M059J (cell line): ENCODE results near the gene POLRMT. TPM values are rescaled to one million over a fixed set of nuclear protein-coding genes. Genes with fewer than 3 reads are reported as not detected.
A peak's percentile ranks its signal among the peaks of the same experiment; 100 is the strongest.
"Not testable (repeated sequence)": the region's sequence is repeated elsewhere in the genome, so short reads cannot be mapped to it uniquely, and the experiment has no call there.

Experiments
- DNase-seq: peaks from one replicate; pipeline ENCODE4 v3.0.0-alpha.2; 2012; ENCODE audit warnings: low read depth
- total RNA-seq: library from RNA; depleted of rRNA; stranded (reverse); fragments of >200 nt; shearing (Covaris generic); gene quantifications from 2 replicates; pipeline ENCODE4 v1.2.3, GENCODE V29; 2014; rRNA removed

Gene POLRMT
- total RNA-seq, result 16.4 and 25.5 TPM in 2 replicates

- DNase-seq, result peak; percentile 97
These were observed at the start of gene POLRMT for GRCh38 chr19:633068-633785. TSS of gene POLRMT (minus strand) at chr19:633537. CDS start at chr19:633512, 25 bp downstream.

GRCh38 chr19:682678-683320 is 49.5 kb upstream of the POLRMT start:
- DNase-seq, result no peak

GRCh38 chr19:681029-682019 is 48.0 kb upstream of the POLRMT start:
- no peak for DNase-seq

DNA sequence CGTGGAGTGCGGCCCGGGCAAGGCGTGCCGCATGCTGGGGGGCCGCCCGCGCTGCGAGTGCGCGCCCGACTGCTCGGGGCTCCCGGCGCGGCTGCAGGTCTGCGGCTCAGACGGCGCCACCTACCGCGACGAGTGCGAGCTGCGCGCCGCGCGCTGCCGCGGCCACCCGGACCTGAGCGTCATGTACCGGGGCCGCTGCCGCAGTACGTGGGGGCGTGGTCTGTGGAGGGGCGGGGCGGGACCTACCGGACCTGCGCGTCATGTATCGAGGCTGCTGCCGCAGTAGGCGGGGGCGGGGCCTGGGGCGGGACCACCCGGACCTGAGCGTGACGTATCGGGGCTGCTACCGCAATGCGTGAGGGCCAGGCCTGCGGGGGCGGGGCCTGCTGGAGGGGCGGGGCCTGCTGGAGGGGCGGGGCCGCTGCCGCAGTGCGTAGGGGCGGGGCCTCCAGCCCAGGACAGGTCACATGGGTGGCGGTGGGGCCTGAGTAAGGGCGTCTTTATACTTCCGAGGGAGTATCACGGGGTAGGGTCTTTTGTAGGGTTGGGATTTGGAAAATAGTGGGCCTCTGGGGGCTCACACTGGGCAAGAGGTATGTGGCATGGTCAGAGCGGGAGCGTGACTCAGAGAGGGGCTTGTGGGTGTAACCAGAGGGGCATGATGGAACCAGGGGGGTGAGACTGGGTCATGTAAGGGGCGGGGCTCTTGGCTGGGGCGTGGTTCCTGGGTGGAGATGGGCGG is 47.1 kb upstream of the POLRMT start:
- peak; percentile 93 for DNase-seq

DNA sequence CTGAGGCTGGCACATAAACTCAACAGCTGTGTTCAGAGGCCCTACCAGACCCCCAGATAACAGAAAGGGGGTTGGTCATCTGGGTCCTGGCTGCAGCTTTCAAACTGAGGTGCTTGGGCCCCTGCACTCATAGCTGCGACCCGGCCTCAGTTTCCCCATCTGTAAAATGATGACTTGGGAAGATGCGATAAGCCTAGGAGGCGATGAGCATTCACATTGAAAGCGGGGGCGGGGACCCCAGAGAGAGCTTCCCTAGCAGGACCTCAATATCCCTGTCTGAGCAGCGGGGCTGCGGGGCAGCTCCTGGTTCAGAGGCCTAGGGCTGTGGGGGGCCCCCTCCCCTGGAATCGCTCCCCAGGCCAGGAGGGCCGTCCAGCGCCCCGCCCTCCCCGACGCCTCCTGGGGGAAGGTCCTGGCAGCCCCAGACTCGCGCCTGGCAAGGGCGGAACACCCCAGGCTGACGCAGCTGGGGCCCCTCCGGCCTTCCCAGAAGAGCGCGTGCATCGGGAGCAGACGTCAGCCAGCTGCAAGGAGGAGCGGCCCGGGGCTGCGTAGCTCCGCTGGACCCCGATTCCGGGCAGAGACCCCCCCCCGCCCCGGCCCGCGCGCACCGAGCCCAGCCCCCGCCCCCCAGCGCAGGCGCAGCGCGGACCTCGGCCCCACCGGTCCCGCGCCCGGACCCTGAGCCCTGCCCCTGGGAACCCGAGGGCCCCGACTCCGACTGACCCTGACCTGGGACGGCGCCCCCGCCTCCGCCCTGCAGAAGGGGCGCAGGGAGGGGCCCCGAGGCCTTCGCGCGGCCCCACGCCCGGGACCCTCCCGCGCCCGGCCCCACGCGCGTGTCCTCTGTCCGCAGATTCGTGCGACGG is 46.3 kb upstream of the POLRMT start:
- DNase-seq, result peak; percentile 60

GRCh38 chr19:678791-679388 is 45.6 kb upstream of the POLRMT start:
- DNase-seq, result no peak

DNA sequence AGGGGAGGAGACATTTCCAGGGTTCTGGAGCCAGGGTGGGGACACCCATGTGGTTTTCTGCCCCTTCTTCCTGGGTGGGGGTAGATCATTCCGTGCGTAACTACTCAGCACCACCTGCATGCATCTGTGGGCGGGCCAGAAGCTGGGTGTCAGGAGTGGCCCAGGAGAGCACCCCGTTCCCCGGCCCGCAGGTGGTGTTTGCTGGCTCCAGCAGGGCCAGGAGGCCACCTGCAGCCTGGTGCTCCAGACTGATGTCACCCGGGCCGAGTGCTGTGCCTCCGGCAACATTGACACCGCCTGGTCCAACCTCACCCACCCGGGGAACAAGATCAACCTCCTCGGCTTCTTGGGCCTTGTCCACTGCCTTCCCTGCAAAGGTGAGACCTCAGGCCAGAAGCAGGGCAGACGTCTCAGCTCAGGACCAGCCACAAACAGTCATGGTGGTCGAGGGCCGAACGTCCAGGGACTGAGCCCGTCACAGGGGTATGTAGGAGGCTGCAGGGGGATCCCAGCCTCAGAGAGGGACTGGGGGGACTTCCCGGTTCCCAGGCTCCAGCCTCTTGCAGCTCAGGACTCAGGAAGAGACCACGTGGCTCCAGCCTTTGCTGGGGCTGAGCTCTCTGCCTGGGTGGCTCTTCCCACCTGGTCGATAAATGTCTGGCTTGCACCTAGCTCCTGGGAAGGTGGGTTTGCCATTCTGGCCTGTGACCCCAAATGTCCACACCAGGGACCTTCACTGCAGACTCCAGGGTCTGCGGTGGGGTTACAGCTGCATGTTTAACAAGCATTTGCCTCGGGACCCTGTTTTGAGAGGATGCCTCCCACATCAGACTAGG is 44.5 kb upstream of the POLRMT start:
- peak; percentile 50 for DNase-seq

- peak; percentile 87 for DNase-seq
These were observed 43.9 kb upstream of the POLRMT start for GRCh38 chr19:677201-677600.

DNA sequence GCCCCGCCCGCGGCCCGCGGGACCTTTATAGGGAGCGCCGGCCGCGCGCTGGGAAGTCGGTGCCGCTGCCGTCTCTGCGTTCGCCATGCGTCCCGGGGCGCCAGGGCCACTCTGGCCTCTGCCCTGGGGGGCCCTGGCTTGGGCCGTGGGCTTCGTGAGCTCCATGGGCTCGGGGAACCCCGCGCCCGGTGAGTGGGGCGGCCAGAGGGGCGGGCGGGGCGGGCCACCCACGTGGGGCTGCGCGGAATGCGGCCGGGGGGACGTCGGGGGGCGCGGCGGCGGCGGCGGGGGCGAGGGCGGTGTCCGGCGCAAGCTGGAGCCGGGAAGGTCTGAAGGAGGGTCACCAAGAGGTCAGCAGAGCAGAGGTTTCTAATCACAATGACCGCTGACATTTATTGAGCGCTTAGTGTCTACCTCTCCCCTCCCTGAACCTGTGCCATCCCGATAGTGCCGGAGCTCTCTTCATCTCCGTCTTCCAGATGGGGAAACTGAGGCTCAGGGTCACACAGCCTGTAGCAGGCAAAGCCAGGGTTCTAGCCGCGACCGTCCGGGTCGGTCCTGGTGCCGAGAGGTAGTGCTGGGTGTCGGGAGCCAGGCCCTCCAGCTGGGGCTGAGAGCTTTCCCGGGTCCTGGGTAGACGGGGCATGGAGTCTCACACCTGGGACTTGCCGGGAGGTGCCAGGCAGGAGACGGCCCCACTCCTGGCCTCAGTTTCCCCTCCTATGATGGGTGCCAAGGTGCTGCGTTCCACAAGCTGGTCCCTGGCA is 43.2 kb upstream of the POLRMT start, which contains the start of gene FSTL3:
Gene FSTL3, plus strand, starts transcription at position 54 of the 767 bp plus-strand sequence. Its CDS starts 32 bp downstream, at position 86.
- DNase-seq, result peak; percentile 34

- DNase-seq, result no peak
These were observed 42.6 kb upstream of the POLRMT start for GRCh38 chr19:676007-676338.

DNA sequence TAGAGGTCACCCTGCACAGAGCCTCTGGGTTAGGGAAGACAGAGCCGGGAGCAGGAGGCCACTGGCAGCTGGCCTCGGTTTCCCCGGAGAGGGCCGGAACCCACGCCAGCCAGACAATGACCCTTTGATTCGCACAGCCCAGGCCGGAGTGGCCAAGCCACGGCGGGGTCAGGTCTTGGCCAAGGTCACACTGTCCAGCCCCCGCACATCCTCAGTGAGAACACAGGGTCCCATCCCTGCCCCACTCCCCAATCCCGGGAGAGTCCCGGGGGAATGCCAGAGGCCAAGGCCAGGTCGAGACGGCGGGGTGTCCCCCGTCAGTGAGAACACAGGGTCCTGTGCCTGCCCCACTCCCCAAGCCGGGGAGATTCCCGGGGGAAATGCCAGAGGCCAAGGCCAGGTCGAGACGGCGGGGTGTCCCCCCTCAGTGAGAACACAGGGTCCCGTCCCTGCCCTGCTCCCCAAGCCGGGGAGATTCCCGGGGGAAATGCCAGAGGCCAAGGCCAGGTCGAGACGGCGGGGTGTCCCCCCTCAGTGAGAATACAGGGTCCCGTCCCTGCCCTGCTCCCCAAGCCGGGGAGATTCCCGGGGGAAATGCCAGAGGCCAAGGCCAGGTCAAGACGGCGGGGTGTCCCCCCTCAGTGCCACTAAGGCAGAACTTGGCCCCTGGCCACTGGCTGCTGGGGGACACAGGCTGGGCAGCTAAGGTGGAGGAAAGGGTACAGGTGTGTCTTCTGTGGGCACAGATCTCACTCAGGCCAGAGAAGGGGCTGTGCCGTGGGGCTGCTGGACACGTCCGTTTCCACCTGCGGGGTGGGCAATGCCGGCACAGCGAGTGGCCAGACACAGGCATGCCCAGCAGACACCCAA is 41.2 kb upstream of the POLRMT start:
- DNase-seq, result no peak

DNA sequence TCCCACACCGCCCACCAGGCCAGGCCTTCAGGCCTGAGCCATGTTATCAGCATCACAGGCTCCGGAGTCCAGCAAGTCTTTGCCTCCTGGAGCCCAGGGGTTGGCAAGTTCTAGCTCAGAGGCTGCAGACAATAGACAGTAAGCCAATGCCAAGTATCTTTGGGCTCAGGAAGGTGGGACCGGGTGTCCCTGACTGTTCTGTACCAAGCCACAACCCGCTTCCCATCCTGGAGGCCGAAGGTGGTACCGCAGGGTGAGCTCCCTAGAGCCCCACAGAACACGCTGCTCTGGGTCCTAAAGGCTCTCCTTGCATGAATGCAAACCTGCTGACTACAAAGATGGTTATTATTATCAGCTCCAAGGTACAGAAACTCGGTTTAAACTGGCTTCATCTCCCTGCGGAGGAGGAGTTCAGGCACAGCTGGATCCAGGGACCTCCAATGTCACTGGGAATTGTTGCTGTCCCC is 37.3 kb upstream of the POLRMT start:
- DNase-seq, result no peak

- DNase-seq, result peak; percentile 40
These were observed 35.5 kb upstream of the POLRMT start for GRCh38 chr19:668675-669434.

DNA sequence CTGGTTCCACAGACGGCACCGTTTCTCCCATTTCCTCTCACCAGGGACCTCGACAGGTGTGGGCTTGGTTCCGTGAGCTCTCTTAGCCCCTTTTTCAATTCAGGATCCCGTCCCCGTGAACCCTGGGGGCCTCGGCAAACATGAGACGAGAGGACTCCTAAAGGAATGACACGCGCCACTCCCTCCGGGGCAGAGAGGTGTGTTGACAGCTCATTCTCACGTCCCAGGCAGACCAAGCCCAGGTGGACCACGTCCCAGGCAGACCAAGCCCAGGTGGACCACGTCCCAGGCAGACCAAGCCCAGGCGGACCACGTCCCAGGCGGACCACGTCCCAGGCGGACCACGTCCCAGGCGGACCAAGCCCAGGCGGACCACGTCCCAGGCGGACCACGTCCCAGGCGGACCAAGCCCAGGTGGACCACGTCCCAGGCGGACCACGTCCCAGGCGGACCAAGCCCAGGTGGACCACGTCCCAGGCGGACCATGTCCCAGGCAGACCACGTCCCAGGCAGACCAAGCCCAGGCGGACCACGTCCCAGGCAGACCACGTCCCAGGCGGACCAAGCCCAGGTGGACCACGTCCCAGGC is 33.7 kb upstream of the POLRMT start:
- DNase-seq, result not testable (repeated sequence)

DNA sequence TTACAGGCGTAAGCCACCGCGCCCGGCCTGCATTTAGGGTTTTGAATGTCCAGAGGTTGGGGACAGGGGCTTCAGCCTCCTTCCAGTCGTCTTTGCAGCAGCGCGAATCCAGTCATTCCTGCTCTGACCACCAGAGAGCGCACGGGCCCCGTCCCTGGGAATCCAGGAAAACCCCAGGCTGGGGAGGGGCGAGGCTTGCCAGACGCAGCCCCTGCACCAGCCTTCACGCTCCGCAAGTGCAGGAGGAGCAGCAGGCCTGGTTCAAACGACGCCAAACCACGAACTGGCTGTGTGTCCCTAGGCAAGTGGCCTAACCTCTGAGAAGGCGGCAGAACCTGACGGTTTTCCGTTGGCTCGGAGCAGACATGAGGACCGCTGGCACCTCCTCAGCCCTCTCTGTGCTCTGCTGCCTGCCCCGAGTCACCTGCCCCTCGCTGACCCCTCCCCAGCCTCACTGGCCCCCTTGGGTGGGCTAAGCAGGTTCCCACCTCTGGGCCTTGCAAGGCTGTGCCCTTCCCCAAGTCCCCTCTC is 31.6 kb upstream of the POLRMT start:
- DNase-seq, result peak; percentile 66

DNA sequence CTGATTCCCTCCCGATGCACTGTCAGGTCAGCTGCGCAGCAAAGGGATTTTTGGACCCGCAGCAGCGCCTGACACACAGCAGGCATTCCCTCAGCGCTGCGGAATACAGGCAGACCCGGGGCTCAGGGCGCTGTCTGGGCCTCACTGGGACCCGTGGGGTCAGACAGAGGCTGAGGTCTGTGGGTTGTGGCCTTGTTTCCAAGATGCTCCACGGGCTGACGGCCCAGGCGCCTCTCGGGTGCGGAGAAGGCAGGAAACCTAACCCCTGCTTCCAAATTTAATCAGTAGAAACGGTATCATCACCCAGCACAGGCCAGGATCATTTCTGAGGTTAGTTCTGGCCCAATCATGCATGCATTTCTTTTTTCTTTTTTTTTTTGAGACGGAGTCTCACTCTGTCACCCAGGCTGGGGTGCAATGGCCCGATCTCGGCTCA is 30.4 kb upstream of the POLRMT start:
- no peak for DNase-seq
